ENCODE measurements around the gene CPNE6.

The CPNE6 gene

DNA sequence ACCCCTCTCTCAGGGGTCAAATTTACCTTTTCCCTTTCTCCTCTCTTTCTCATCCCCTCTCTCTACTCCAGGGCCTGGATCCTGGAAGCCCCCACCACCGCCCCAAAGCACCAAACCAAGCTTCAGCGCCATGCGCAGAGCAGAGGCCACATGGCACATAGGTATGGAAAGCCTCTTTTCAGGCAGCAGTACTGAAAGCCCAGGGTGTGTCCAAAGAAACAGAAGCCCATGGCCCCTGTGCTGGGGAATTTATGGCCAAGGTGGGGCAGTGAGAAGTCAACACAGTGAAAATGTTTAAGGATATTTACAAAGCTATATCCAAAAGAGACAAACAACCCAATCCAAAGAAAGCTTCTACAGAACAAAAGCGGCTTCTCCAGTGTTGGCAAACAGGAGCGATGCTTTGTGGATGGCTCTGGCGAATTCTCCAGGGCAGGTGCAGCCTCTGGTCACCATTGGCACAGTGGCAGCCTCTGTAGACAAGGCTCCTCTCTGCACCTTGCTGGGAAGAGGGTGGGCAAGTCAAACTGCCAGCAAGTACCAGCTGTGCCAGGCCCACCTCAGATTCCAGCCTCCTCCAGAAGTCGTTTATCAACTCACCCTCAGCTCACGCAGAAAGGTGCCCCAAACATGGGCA is 4.7 kb upstream of the CPNE6 start:
- Histone ChIP-seq H4K20me1 (ENCODE audit: insufficient read depth, low read length) (no peaks in the 10 kb centered on the region), H3K4me3 (ENCODE audit: low read depth, low read length, poor library complexity, severe bottlenecking) (no peak overlapping the region), H3K9me2 (ENCODE audit: low read depth, low read length) (no peaks in the 10 kb centered on the region), H3K79me2 (ENCODE audit: insufficient read depth, low read length) (no peaks in the 10 kb centered on the region), H3K36me3 (ENCODE audit: insufficient read depth, low read length) (no peaks in the 10 kb centered on the region), H3K4me2 (ENCODE audit: low read length) (no peak overlapping the region), H3K4me1 (ENCODE audit: insufficient read depth, low read length, severe bottlenecking) (no peaks in the 10 kb centered on the region), H3K9me3 (ENCODE audit: low read length) (no peaks in the 10 kb centered on the region), H3K27me3 (ENCODE audit: insufficient read depth, low read length) (0 out of 2 replicates have a peak, but pooled peaks cover 15% of the 10 kb centered on the region), H2AFZ (ENCODE audit: low read length) (no peak overlapping the region), H3K27ac (ENCODE audit: low read depth, low read length, poor library complexity, severe bottlenecking) (no peak overlapping the region), H3K9ac (ENCODE audit: low read length) (no peak overlapping the region), H3F3A (ENCODE audit: insufficient read depth, low read length) (no peaks in the 10 kb centered on the region)
- no peak for TF ChIP-seq EZH2 (IDR thresholded peaks at IDR 0.05; ENCODE audit: borderline replicate concordance, low read length)
- no peak for TF ChIP-seq CTCF (IDR thresholded peaks at IDR 0.05; ENCODE audit: low read length)

GRCh38 chr14:24067133-24068082 is 4.0 kb upstream of the CPNE6 start:
- Histone ChIP-seq H3K4me3 (ENCODE audit: low read depth, low read length, poor library complexity, severe bottlenecking) (no peak overlapping the region), H3K27ac (ENCODE audit: low read depth, low read length, poor library complexity, severe bottlenecking) (no peak overlapping the region), H3K4me2 (ENCODE audit: low read length) (no peak overlapping the region), H3K27me3 (ENCODE audit: insufficient read depth, low read length) (0 out of 2 replicates have a peak, but pooled peaks cover 15% of the 10 kb centered on the region), H3K4me1 (ENCODE audit: insufficient read depth, low read length, severe bottlenecking) (no peaks in the 10 kb centered on the region), H3K36me3 (ENCODE audit: insufficient read depth, low read length) (no peaks in the 10 kb centered on the region), H2AFZ (ENCODE audit: low read length) (no peak overlapping the region), H3K9me2 (ENCODE audit: low read depth, low read length) (no peaks in the 10 kb centered on the region), H4K20me1 (ENCODE audit: insufficient read depth, low read length) (no peaks in the 10 kb centered on the region), H3K9me3 (ENCODE audit: low read length) (no peaks in the 10 kb centered on the region), H3F3A (ENCODE audit: insufficient read depth, low read length) (no peaks in the 10 kb centered on the region), H3K79me2 (ENCODE audit: insufficient read depth, low read length) (no peaks in the 10 kb centered on the region), H3K9ac (ENCODE audit: low read length) (no peak overlapping the region)
- no peak for TF ChIP-seq CTCF (IDR thresholded peaks at IDR 0.05; ENCODE audit: low read length)
- no peak for TF ChIP-seq EZH2 (IDR thresholded peaks at IDR 0.05; ENCODE audit: borderline replicate concordance, low read length)

DNA sequence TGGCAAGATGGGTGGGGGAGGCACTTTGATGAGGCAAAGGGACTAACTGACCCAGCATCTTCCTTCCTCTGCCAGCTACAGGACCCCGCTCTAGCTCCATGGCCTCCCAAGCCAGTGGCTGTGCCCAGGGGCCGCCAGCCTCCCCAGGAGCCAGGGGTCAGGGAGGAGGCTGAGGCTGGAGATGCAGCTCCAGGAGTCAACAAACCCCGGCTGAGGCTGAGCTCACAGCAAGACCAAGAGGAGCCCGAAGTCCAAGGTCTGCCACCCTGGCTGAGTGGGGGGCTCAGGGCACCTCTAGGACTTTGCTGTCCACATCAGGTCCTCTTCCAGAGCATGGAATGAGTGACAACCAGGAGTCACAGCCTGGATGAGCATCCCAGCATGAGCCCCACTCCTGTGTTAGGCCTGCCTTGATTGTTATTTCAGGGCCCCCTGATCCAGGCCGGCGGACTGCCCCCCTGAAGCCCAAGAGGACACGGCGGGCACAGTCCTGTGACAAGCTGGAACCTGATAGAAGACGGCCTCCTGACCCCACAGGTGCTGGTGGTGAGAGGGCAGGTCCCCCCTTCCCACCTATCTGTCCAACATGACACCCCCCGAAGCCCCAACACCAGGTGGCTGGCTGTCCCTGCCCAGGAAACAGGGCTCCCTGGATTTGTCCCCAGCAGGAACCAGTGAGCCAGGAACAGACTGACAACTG is 2.5 kb upstream of the CPNE6 start:
- Histone ChIP-seq H3K4me1 (ENCODE audit: insufficient read depth, low read length, severe bottlenecking) (no peaks in the 10 kb centered on the region), H3K36me3 (ENCODE audit: insufficient read depth, low read length) (no peaks in the 10 kb centered on the region), H3K27me3 (ENCODE audit: insufficient read depth, low read length) (peaks cover 15% of the 10 kb centered on the region; the same call in 1 of the 2 replicates), H4K20me1 (ENCODE audit: insufficient read depth, low read length) (no peaks in the 10 kb centered on the region), H3K4me3 (ENCODE audit: low read depth, low read length, poor library complexity, severe bottlenecking) (no peak overlapping the region), H3K79me2 (ENCODE audit: insufficient read depth, low read length) (no peaks in the 10 kb centered on the region), H3K4me2 (ENCODE audit: low read length) (no peak overlapping the region), H3K27ac (ENCODE audit: low read depth, low read length, poor library complexity, severe bottlenecking) (no peak overlapping the region), H3K9ac (ENCODE audit: low read length) (no peak overlapping the region), H2AFZ (ENCODE audit: low read length) (no peak overlapping the region), H3F3A (ENCODE audit: insufficient read depth, low read length) (no peaks in the 10 kb centered on the region), H3K9me2 (ENCODE audit: low read depth, low read length) (no peaks in the 10 kb centered on the region), H3K9me3 (ENCODE audit: low read length) (no peaks in the 10 kb centered on the region)
- TF ChIP-seq CTCF (IDR thresholded peaks at IDR 0.05; ENCODE audit: low read length) (no peak), EZH2 (IDR thresholded peaks at IDR 0.05; ENCODE audit: borderline replicate concordance, low read length) (no peak)

Data from OCI-LY1 (cell line).